ENCODE data around the gene C2CD4A. TPM values are rescaled to one million over a fixed set of nuclear protein-coding genes. Genes with fewer than 3 reads are reported as not detected.

Gene C2CD4A
- total RNA-seq, 6 experiments from 2014 or later, result not detected

GRCh38 chr15:62087671-62088352, 21.0 kb downstream of the C2CD4A start:
- no peaks in the 10 kb centered on the region for H3K36me3 Mint-ChIP-seq (ENCODE audit: low read depth)
- TF ChIP-seq, protein P1, sequence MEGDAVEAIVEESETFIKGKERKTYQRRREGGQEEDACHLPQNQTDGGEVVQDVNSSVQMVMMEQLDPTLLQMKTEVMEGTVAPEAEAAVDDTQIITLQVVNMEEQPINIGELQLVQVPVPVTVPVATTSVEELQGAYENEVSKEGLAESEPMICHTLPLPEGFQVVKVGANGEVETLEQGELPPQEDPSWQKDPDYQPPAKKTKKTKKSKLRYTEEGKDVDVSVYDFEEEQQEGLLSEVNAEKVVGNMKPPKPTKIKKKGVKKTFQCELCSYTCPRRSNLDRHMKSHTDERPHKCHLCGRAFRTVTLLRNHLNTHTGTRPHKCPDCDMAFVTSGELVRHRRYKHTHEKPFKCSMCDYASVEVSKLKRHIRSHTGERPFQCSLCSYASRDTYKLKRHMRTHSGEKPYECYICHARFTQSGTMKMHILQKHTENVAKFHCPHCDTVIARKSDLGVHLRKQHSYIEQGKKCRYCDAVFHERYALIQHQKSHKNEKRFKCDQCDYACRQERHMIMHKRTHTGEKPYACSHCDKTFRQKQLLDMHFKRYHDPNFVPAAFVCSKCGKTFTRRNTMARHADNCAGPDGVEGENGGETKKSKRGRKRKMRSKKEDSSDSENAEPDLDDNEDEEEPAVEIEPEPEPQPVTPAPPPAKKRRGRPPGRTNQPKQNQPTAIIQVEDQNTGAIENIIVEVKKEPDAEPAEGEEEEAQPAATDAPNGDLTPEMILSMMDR (IDR thresholded peaks at IDR 0.05), result no peak
- peaks cover 7% of the 10 kb centered on the region for H3K27me3 Mint-ChIP-seq (ENCODE audit: insufficient read depth)
- H3K9me3 Mint-ChIP-seq, result no peaks in the 10 kb centered on the region
- peak overlapping the region; percentile 24; the same call in 1 of the 2 replicates for H3K27ac Mint-ChIP-seq
- peak; percentile 27 for DNase-seq
- H3K4me1 Mint-ChIP-seq (ENCODE audit: low read depth), result peaks cover 7% of the 10 kb centered on the region; the same call in 1 of the 2 replicates
- no peak overlapping the region for H3K4me3 Mint-ChIP-seq

GRCh38 chr15:62088353-62088693, 21.5 kb downstream of the C2CD4A start:
- Mint-ChIP-seq H3K27me3 (ENCODE audit: insufficient read depth) (peaks cover 7% of the 10 kb centered on the region), H3K4me3 (no peak overlapping the region), H3K27ac (no peak overlapping the region), H3K4me1 (ENCODE audit: low read depth) (peaks cover 7% of the 10 kb centered on the region; the same call in 1 of the 2 replicates), H3K9me3 (no peaks in the 10 kb centered on the region), H3K36me3 (ENCODE audit: low read depth) (no peaks in the 10 kb centered on the region)
- TF ChIP-seq, protein P1 (IDR thresholded peaks at IDR 0.05), result no peak
- no peak for DNase-seq

DNA sequence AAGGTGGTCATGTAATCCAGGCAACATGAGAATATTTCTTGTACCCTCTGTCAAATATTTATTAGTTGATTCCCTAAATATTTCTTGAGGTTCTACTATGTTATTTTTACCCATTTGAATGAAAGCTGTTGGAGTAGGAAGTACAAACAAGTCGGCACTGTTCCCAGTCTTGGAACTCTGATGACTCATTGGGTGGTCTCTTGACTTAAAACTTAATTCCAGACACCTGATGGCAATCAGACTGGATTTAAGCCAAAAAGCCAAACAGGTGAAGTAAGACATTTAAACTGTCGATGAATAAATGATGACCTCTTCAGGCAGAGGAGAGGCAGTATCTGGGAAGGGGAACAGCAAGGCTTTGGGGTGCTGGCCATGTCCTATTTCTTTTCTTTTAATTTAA, 22.8 kb downstream of the C2CD4A start:
- peaks cover 7% of the 10 kb centered on the region; the same call in 1 of the 2 replicates for H3K4me1 Mint-ChIP-seq (ENCODE audit: low read depth)
- TF ChIP-seq, protein P1 (IDR thresholded peaks at IDR 0.05), result no peak
- peaks cover 6% of the 10 kb centered on the region for H3K27me3 Mint-ChIP-seq (ENCODE audit: insufficient read depth)
- DNase-seq, result no peak
- H3K27ac Mint-ChIP-seq, result no peak overlapping the region
- H3K9me3 Mint-ChIP-seq, result no peaks in the 10 kb centered on the region
- no peak overlapping the region for H3K4me3 Mint-ChIP-seq
- H3K36me3 Mint-ChIP-seq (ENCODE audit: low read depth), result no peaks in the 10 kb centered on the region

DNA sequence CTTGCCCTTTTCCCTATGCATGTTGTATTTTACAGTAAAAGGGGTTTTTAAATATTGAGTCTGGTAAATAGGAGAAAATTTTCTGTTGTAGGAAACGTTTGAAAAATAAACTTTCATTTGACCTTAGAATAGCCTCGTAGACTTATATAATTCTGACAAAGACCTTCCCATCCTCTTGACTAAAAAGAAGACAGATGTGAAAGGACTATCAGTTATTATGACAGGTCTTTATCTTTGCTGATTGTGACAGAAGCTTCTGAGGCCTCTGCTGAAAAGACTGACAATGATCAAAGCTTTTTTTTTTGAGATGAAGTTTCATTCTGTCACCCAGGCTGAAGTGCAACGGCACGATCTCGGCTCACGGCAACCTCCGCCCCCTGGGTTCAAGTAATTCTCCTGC, 24.2 kb downstream of the C2CD4A start:
- H3K4me3 Mint-ChIP-seq, result no peak overlapping the region
- no peak overlapping the region for H3K27ac Mint-ChIP-seq
- H3K4me1 Mint-ChIP-seq (ENCODE audit: low read depth), result peaks cover 7% of the 10 kb centered on the region; the same call in 1 of the 2 replicates
- TF ChIP-seq, protein P1 (IDR thresholded peaks at IDR 0.05), result no peak
- H3K27me3 Mint-ChIP-seq (ENCODE audit: insufficient read depth), result peaks cover 6% of the 10 kb centered on the region
- H3K9me3 Mint-ChIP-seq, result no peaks in the 10 kb centered on the region
- no peaks in the 10 kb centered on the region for H3K36me3 Mint-ChIP-seq (ENCODE audit: low read depth)
- no peak for DNase-seq

- Mint-ChIP-seq H3K9me3 (no peaks in the 10 kb centered on the region), H3K36me3 (ENCODE audit: low read depth) (no peaks in the 10 kb centered on the region), H3K27ac (no peak overlapping the region), H3K4me1 (ENCODE audit: low read depth) (peaks cover 10% of the 10 kb centered on the region), H3K27me3 (ENCODE audit: insufficient read depth) (peaks cover 6% of the 10 kb centered on the region), H3K4me3 (no peak overlapping the region)
- TF ChIP-seq, protein P1 (IDR thresholded peaks at IDR 0.05), result no peak
- DNase-seq, result no peak
These were observed 27.0 kb downstream of the C2CD4A start for GRCh38 chr15:62093809-62094208.
